Colonic mucosa (tissue), 4 donors: ENCODE data around the gene TMEM61. TPM values are rescaled to one million over a fixed set of nuclear protein-coding genes. Genes with fewer than 3 reads are reported as not detected.
A peak's percentile ranks its signal among the peaks of the same experiment; 100 is the strongest.

Experiments
- DNase-seq: peaks from one replicate; pipeline ENCODE4 v3.0.0-alpha.2; 2020
- H3K27ac ChIP-seq: fragments of 200-600 bp; one replicate; pipeline ENCODE4 v1.8.0; 2021
- H3K27me3 ChIP-seq: fragments of 200-600 bp; one replicate; pipeline ENCODE4 v1.8.0; 2021
- H3K36me3 ChIP-seq: fragments of 200-600 bp; one replicate; pipeline ENCODE4 v1.8.0; 2021
- H3K4me1 ChIP-seq: fragments of 200-600 bp; one replicate; pipeline ENCODE4 v1.8.0; 2021; ENCODE audit warnings: mild to moderate bottlenecking
- H3K4me3 ChIP-seq: fragments of 200-600 bp; one replicate; pipeline ENCODE4 v1.8.0; 2021
- H3K9ac ChIP-seq, 2 donors: one replicate each; pipeline ENCODE4 v1.7.0; 2013; ENCODE audit warnings: control low read depth in 2 of 2, low read depth in 2 of 2, low read length in 2 of 2
- H3K9me3 ChIP-seq: fragments of 200-600 bp; one replicate; pipeline ENCODE4 v1.8.0; 2021
- CTCF ChIP-seq: fragments of 200-600 bp; IDR thresholded peaks from one replicate; pipeline ENCODE4 v1.8.0; 2022; ENCODE audit warnings: antibody characterized with exemption, mild to moderate bottlenecking
- intact Hi-C: fragments of 100-400 bp; cut with DNase I; formaldehyde crosslinking; loops from one replicate; pipeline ENCODE4 v1.14.1; 2022
- total RNA-seq, 2 donors: library from RNA; stranded (reverse); fragmentation: NEBNext Ultra II Directional in 1 of 2; extraction: Animal tissue kit (Norgen Biotek cat#: 25700) in 1 of 2; gene quantifications; one replicate each; pipeline ENCODE4 v1.2.1, GENCODE V29; 2021
- donor health status: healthy.
- donor health status: DM: no; HTN: no; CAD: no.
- donor health status: DM: no; HTN: no; CAD: no.

The TMEM61 gene
- total RNA-seq, 2 donors from 2014 or later, result 11.0 to 13.4 TPM

DNA sequence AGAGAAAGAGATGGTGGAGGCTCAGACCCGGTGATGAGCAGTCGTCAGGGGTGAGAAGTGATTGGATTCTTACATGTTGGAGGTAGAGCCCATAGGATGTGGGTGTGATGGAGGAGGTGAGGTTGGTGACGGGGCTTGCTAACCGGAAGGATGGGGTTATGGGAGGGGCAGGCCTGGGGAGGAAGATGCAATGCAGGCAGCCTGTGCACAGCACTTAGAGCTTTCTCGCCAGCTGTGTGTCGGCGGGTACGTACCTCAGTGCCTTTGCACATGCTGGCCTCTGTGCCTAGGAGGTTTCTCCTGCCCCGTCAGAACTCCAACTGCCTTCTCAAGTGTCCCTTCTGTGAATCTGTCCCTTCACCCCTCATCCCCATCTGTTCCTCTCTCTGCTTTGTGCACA, 15.4 kb downstream of the TMEM61 start:
- Histone ChIP-seq H3K4me3 (no peak overlapping the region), H3K36me3 (no peaks in the 10 kb centered on the region), H3K27me3 (peaks cover 5% of the 10 kb centered on the region), H3K9me3 (no peaks in the 10 kb centered on the region), H3K27ac (no peak overlapping the region), H3K9ac (no peak overlapping the region), H3K4me1 (no peaks in the 10 kb centered on the region)
- DNase-seq, result no peak
- intact Hi-C loops, result loop anchor here (1.0 kb wide), 1 partner anchor 46 kb away; no protein-coding TSS in a partner anchor
- no peak for TF ChIP-seq CTCF

GRCh38 chr1:54996359-54996868, 16.0 kb downstream of the TMEM61 start:
- intact Hi-C loops, result loop anchor here (1.0 kb wide), 1 partner anchor 46 kb away; no protein-coding TSS in a partner anchor
- H3K9ac ChIP-seq, result no peak overlapping the region
- H3K4me1 ChIP-seq, result no peaks in the 10 kb centered on the region
- peaks cover 5% of the 10 kb centered on the region for H3K27me3 ChIP-seq
- no peak overlapping the region for H3K4me3 ChIP-seq
- H3K36me3 ChIP-seq, result no peaks in the 10 kb centered on the region
- no peak overlapping the region for H3K27ac ChIP-seq
- peak; percentile 86 for DNase-seq
- TF ChIP-seq CTCF, result peak; percentile 68
- H3K9me3 ChIP-seq, result no peaks in the 10 kb centered on the region

DNA sequence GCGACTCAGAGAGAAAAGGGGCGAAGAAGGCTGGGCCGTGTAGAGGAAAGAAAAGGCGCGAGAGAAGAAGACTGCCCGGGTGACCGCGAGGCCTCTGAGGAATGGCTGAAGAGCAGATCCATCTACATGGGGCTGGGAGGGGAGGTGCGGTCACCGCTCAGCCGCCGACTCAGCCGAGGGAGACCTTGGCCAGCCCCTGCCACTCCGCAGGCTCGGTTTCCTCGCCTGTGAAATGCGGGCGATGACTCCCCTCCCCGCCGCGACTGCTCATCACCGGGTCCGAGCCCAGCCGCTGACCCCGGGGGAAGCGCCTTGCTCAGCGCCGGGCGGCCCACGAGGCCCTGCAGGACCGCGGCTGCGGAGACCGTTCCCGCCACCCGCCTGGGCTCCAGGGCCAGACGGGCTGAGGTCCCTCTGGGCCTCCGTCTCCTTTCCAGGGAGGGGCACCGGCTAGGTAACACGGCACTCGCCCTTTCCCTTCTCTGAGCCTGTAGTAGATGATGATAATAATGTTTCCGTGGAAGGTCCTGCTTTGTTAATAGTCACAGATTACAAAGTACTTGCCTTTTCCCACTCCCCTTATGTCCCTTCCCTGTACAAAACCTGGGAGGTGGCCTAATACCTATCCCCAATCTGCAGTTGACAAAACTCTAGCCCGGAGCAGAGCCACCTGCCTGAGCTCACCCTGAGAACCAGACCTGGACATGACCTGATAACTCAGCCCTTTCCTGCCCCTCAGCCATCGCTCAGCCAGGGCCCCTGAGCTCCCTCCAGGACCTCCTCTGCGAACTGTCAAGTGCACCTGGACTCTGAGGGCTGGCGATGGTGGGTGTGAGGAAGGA, 16.7 kb downstream of the TMEM61 start:
- Histone ChIP-seq H3K9ac (no peak overlapping the region), H3K4me3 (no peak overlapping the region), H3K9me3 (no peaks in the 10 kb centered on the region), H3K27me3 (peaks cover 5% of the 10 kb centered on the region), H3K4me1 (no peaks in the 10 kb centered on the region), H3K27ac (no peak overlapping the region), H3K36me3 (no peaks in the 10 kb centered on the region)
- no peak for DNase-seq
- TF ChIP-seq CTCF, result no peak
- intact Hi-C loops, result loop anchor here (1.0 kb wide), 1 partner anchor 47 kb away; no protein-coding TSS in a partner anchor

GRCh38 chr1:54997711-54997986, 17.2 kb downstream of the TMEM61 start:
- H3K9ac ChIP-seq, result no peak overlapping the region
- intact Hi-C loops, result no loop called here
- H3K27me3 ChIP-seq, result peaks cover 5% of the 10 kb centered on the region
- DNase-seq, result no peak
- TF ChIP-seq CTCF, result no peak
- H3K4me3 ChIP-seq, result no peak overlapping the region
- no peaks in the 10 kb centered on the region for H3K9me3 ChIP-seq
- H3K4me1 ChIP-seq, result no peaks in the 10 kb centered on the region
- no peaks in the 10 kb centered on the region for H3K36me3 ChIP-seq
- H3K27ac ChIP-seq, result no peak overlapping the region

DNA sequence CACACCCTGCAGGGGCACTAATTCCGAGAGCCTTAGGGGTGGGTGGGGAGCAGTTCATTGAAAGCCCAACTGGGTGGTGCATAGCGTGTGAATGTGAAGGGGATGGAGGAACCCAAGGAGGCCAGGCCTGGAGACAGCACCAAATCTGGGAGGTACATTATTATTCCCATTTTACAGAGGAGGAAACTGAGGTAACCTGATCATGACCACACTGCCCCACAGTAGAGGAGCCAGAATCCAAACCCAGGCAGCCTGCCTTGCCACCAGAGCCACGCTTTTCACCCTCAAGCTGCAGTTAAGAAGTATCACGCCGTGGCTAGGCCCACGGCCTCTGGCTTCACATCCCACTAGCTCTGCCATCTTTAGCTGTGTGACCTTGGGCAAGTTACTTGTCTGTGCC, 17.7 kb downstream of the TMEM61 start:
- Histone ChIP-seq H3K4me1 (no peaks in the 10 kb centered on the region), H3K27me3 (peaks cover 5% of the 10 kb centered on the region), H3K27ac (no peak overlapping the region), H3K9ac (no peak overlapping the region), H3K36me3 (no peaks in the 10 kb centered on the region), H3K9me3 (no peaks in the 10 kb centered on the region), H3K4me3 (no peak overlapping the region)
- no peak for DNase-seq
- intact Hi-C loops, result no loop called here
- TF ChIP-seq CTCF, result no peak
